GM19397 (cell line): ENCODE data around the gene PSRC1.

ENCODE experiments used
- ATAC-seq: cut with Tn5 transposase; IDR thresholded peaks from one replicate; pipeline ENCODE4 v1.9.1; 2021; ENCODE audit warnings: mild to moderate bottlenecking, moderate library complexity; ENCODE audit not compliant: unreplicated experiment

PSRC1 gene

GRCh38 chr1:109259674-109260557, 23.0 kb downstream of the PSRC1 start:
- no peak for ATAC-seq

GRCh38 chr1:109258481-109259466, 24.2 kb downstream of the PSRC1 start:
- no peak for ATAC-seq

- no peak for ATAC-seq
These were observed 25.1 kb downstream of the PSRC1 start for GRCh38 chr1:109257682-109258421.

- ATAC-seq: no peak
These were observed 25.8 kb downstream of the PSRC1 start for GRCh38 chr1:109256971-109257681.

GRCh38 chr1:109256085-109256484, 26.9 kb downstream of the PSRC1 start:
- ATAC-seq: no peak

- no peak for ATAC-seq
These were observed 27.3 kb downstream of the PSRC1 start for GRCh38 chr1:109255678-109256077.

GRCh38 chr1:109255097-109255651, 27.8 kb downstream of the PSRC1 start:
- ATAC-seq: no peak

GRCh38 chr1:109254621-109255096, 28.3 kb downstream of the PSRC1 start:
- no peak for ATAC-seq

GRCh38 chr1:109253803-109254620, 28.9 kb downstream of the PSRC1 start:
- no peak for ATAC-seq

GRCh38 chr1:109252893-109253802, 29.8 kb downstream of the PSRC1 start:
- no peak for ATAC-seq

- no peak for ATAC-seq
These were observed 30.6 kb downstream of the PSRC1 start for GRCh38 chr1:109252167-109252892.

- ATAC-seq: no peak
These were observed 31.4 kb downstream of the PSRC1 start for GRCh38 chr1:109251277-109252166.

- ATAC-seq: no peak
These were observed 32.3 kb downstream of the PSRC1 start for GRCh38 chr1:109250454-109251276.

GRCh38 chr1:109249654-109250401, 33.1 kb downstream of the PSRC1 start:
- peak; percentile 35 for ATAC-seq
